GM12873 (cell line): ENCODE data around the gene SSTR5.

Experiments used
- TF ChIP-seq, protein P1 (sequence below): IDR thresholded peaks from 2 replicates; pipeline ENCODE4 v1.5.1; 2012; ENCODE audit warnings: low read depth, mild to moderate bottlenecking, moderate library complexity, low read length, control low read depth; ENCODE audit not compliant: insufficient read depth; ENCODE audit errors: missing control alignments

The SSTR5 gene

DNA sequence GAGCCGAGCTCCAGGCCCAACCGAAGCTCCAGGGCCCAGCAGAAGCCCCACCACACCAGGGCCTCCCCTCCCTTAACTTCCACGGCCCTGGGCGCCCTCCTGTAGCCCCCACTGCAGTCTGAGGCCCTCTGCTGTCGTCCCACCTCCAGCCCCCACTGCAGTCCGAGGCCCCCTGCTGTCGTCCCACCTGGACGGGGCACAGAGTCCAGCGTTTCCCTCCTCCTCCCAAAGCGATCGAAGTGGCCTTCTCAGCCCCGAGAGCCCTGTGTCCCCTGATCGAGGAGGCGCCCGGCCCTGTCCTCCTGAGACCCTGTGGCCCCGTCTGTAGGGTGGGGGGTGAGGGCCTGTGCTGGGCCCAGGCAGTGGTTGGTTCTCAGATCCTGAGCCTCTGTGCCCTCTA, 54.6 kb downstream of the SSTR5 start:
- TF ChIP-seq, protein P1, sequence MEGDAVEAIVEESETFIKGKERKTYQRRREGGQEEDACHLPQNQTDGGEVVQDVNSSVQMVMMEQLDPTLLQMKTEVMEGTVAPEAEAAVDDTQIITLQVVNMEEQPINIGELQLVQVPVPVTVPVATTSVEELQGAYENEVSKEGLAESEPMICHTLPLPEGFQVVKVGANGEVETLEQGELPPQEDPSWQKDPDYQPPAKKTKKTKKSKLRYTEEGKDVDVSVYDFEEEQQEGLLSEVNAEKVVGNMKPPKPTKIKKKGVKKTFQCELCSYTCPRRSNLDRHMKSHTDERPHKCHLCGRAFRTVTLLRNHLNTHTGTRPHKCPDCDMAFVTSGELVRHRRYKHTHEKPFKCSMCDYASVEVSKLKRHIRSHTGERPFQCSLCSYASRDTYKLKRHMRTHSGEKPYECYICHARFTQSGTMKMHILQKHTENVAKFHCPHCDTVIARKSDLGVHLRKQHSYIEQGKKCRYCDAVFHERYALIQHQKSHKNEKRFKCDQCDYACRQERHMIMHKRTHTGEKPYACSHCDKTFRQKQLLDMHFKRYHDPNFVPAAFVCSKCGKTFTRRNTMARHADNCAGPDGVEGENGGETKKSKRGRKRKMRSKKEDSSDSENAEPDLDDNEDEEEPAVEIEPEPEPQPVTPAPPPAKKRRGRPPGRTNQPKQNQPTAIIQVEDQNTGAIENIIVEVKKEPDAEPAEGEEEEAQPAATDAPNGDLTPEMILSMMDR, result no peak

DNA sequence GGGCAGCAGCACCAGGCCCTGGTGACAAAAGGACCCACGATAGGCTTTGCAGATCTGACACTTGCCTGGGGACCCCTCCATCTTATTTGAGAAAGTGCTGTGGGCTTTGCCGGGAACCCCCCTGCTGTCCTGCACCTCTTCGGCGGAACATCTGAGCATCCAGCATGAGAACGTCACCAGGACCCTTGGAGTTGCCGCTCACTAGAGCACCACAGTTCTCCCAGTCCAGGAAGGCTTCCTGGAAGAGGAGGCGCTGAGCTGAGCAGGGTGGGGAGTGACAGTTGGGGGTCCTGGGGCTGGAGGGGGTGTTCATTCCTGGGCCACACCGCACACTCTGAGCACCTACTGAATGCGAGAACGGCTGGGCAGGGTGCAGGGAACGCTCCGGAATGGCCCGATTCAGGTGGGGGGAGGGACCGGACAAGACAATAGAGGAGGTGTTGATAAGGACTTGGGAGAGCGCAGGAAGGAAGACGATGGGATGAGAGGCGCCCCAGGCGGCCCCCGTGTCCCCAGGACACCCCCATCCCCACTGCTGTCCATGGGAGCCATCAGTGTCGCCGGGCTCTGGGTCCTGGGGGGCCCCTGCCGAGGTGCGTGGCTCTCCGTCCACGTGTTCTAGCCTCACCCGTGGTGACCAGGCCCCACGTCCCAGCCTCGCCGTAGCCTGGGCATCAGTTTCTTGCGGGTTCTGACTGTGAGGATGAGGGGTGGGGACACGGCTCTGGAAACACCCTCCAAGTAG, 55.6 kb downstream of the SSTR5 start:
- TF ChIP-seq, protein P1, result no peak

DNA sequence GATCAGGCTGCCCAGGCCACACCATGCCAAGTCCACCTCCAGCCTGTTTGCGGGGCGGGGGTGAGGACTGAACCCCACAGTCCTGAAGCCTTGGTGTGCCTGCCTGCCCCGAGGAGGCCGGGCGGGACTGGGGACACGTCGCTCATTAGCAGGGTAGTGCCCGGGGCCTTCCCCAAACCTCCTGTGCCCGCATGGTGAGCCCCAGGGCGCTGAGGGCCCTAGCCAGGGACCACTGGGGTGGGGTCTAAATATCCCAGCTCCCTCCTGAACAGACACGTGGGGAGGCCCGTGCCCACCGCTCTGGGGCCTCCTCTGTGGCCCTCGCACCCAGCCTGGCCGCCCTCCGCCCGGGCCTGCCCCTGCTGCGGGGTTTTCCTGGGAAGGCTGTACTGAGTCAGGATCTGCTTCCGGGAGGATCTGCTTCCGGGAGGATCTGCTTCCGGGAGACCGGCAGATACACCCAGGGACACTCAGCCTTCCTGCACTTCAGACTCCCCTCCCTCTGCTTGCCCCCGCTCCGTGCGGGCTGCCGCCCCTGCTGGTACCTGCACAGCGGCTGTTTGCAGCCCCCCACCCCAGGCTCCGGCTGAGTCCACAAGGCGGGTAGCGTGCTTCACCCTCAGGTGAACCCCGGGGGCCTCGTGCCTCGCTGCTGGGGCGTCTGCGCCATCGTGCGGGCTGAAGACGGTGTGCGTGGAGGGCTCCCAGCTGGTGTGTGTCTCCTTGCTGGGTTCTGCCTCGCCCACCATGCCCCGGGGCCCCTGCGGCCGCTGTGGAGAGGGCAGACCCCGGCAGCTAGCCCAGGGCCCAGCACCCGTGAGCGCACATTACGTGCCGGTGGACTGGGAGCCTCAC, 56.8 kb downstream of the SSTR5 start:
- TF ChIP-seq, protein P1, result no peak

DNA sequence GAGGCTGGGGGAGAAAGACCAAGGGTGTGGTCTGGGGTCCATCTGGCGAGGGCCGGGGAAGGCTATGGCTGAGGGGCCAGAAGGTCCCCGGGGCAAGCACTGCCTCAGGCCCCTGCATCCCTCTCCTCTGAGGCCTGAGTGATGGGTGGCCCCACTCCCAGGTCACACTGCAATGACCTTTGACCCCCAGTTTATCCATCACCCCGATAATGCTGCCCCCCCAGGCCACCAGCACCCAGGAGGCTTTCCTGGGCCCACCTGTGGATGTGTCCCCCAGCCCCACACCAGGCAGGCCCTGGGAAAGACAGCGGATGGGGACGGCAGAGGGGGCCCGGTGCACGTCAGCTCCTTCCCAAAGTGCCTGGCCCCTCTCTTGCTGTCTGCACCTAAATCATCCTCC, 57.8 kb downstream of the SSTR5 start:
- TF ChIP-seq, protein P1, result no peak
